ENCODE results near the gene LTBP4. TPM values are rescaled to one million over a fixed set of nuclear protein-coding genes. Genes with fewer than 3 reads are reported as not detected.

The LTBP4 gene
- total RNA-seq, 1 donor from 2014 or later: 25.3 TPM

GRCh38 chr19:40609561-40610395 is 8.6 kb downstream of the LTBP4 start:
- FAIRE-seq (no peak), DNase-seq (ENCODE audit: low spot score in 2 of 2) (peak; percentile 81 to 86)

GRCh38 chr19:40610396-40611064 is 9.4 kb downstream of the LTBP4 start:
- no peak for FAIRE-seq
- DNase-seq (ENCODE audit: low spot score in 2 of 2): no peak

- DNase-seq (ENCODE audit: low spot score in 2 of 2): no peak
- no peak for FAIRE-seq
These were observed 9.9 kb downstream of the LTBP4 start for GRCh38 chr19:40611096-40611495.

- no peak for FAIRE-seq
- no peak for DNase-seq (ENCODE audit: low spot score in 2 of 2)
These were observed 10.9 kb downstream of the LTBP4 start for GRCh38 chr19:40611900-40612698.

- no peak for DNase-seq (ENCODE audit: low spot score in 2 of 2)
- no peak for FAIRE-seq
These were observed 11.9 kb downstream of the LTBP4 start for GRCh38 chr19:40612831-40613689.

GRCh38 chr19:40613690-40614621 is 12.8 kb downstream of the LTBP4 start:
- FAIRE-seq: no peak
- no peak for DNase-seq (ENCODE audit: low spot score in 2 of 2)

GRCh38 chr19:40614622-40615411 is 13.6 kb downstream of the LTBP4 start:
- DNase-seq (ENCODE audit: low spot score in 2 of 2) (no peak), FAIRE-seq (no peak)

GRCh38 chr19:40616178-40616577 is 15.0 kb downstream of the LTBP4 start:
- DNase-seq (ENCODE audit: low spot score in 2 of 2) (no peak), FAIRE-seq (no peak)

GRCh38 chr19:40616941-40617340 is 15.8 kb downstream of the LTBP4 start:
- DNase-seq (ENCODE audit: low spot score in 2 of 2): no peak
- FAIRE-seq: no peak

- FAIRE-seq: no peak
- DNase-seq (ENCODE audit: low spot score in 2 of 2): no peak
These were observed 16.8 kb downstream of the LTBP4 start for GRCh38 chr19:40617961-40618360.

- DNase-seq (ENCODE audit: low spot score in 2 of 2) (no peak), FAIRE-seq (no peak)
These were observed 18.4 kb downstream of the LTBP4 start for GRCh38 chr19:40619333-40620160.

GRCh38 chr19:40620161-40620485 is 19.0 kb downstream of the LTBP4 start:
- FAIRE-seq (no peak), DNase-seq (ENCODE audit: low spot score in 2 of 2) (no peak)

- DNase-seq (ENCODE audit: low spot score in 2 of 2): no peak
- no peak for FAIRE-seq
These were observed 20.1 kb downstream of the LTBP4 start for GRCh38 chr19:40621283-40621682.

GRCh38 chr19:40621966-40622772 is 21.0 kb downstream of the LTBP4 start:
- DNase-seq (ENCODE audit: low spot score in 2 of 2) (no peak), FAIRE-seq (no peak)

GRCh38 chr19:40622773-40623075 is 21.6 kb downstream of the LTBP4 start:
- FAIRE-seq (no peak), DNase-seq (ENCODE audit: low spot score in 2 of 2) (no peak)

GRCh38 chr19:40623403-40624251 is 22.5 kb downstream of the LTBP4 start:
- FAIRE-seq (no peak), DNase-seq (ENCODE audit: low spot score in 2 of 2) (no peak)
